ENCODE data around the gene MYO18A. TPM values are rescaled to one million over a fixed set of nuclear protein-coding genes. Genes with fewer than 3 reads are reported as not detected.
"Not testable (repeated sequence)": the region's sequence is repeated elsewhere in the genome, so short reads cannot be mapped to it uniquely, and the experiment has no call there.

The MYO18A gene
- total RNA-seq, 2 experiments from 2014 or later: 27.5 to 29.6 TPM

DNA sequence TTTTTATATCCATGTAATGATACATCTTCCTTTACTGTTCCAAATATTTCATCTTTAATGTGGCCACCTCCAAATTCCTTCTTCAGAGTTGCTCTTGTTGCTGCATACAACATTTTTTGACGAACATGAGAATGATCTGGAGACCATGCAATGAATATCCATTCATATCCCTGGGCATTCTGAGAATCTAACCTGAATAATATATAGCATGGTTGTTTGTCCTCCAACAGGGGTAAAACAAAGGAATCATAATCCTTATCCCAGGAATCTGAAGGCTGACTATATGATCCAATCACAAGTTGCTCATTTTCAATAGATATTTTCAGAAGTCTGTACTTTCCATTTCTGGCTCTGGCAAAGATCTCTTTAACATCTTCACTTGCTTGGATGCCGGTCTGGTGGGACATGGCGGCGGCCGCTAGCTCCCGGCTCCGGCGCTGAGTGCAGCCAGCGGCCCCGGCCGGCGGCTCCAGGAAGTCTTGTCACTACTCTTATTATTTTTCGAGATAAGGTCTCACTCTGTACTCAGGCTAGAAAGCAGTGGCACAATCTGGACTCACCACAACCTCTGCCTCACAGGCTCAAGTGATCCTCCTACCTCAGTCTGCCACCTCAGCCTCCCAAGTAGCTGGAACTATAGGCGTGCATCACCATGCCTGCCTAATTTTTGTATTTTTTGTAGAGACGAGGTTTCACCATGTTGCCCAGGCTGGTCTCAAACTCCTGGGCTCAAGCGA, 24.0 kb upstream of the MYO18A start:
- CTCF ChIA-PET, POLR2A ChIA-PET: not testable (repeated sequence)

DNA sequence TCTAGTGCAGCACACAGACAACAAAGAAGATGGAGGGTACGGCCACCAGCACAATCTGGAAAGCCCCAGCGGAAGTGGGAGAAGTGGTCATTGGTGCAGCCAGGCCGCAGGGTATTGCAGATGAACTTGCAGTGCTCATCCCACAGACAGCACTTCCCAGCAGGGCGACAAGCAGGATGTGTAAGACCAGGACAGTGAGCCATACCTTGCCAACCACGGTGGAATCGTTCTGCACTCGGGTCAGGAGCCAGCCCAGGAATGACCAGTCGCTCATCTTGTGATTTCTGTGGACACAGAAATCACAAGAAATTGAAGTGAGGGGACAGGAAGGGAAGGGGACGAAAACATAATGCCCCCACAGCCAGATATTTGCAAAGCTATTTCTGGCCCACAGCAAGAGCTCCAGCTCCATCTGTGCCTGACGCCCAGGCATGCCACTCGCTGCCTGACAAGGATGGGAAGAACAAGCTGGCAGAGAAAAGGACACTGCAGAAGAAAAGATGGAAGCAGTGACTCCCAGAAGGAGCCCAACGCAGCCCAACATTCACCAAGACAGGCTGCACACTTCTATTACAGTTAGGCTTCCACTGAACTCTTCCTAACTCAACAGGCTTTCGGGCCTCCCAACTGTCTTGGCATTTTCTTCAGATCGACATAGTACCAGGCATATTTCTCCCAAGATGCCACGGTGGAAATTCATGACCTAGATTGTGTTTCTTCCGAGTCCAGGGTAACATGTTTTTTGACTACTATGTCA, 17.5 kb upstream of the MYO18A start:
- POLR2A ChIA-PET: no interaction called here

DNA sequence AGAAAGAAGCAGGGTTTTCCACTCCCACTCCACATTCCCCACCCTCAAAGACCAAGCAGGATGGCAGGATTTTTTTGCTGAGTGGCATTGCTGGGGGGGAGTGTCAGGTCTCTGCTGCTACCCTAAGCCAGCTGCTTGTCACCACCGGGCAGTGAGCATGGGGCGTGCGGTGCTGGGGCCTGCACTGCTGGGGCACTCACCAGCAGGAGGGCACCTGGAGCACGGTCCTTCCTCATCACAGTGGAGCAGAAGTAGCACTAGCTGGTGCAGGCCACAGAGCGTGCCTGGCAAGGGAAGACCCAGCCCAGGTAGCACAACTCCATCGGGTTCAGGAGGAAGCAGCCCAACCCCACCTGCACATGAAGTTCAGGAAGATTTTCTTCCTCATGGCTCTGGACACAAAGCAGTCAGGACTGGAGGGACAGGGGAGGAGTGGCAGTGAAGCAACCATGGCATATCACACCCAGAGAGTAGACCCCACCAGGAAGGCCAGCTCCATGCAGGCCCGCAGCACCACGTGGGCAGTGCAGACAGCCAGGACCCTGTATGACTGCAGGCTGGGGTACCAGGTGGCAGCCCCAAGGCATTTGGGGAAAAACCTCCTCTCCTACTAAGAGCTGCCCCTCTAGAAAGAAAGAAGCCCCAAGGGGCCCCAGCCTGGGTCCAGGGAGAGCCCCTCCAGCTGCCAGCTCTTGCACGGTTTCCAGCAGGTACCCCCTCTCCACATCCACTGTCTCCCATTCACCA, 16.7 kb upstream of the MYO18A start:
- CTCF ChIA-PET: no interaction called here

More for the DNA sequence above, 17.5 kb upstream of the MYO18A start:
- CTCF ChIA-PET: interaction anchor here (0.5 to 1.3 kb wide), 2 partner anchors 22 to 27 kb away, joined by 3 to 5 read pairs; no protein-coding TSS in a partner anchor

DNA sequence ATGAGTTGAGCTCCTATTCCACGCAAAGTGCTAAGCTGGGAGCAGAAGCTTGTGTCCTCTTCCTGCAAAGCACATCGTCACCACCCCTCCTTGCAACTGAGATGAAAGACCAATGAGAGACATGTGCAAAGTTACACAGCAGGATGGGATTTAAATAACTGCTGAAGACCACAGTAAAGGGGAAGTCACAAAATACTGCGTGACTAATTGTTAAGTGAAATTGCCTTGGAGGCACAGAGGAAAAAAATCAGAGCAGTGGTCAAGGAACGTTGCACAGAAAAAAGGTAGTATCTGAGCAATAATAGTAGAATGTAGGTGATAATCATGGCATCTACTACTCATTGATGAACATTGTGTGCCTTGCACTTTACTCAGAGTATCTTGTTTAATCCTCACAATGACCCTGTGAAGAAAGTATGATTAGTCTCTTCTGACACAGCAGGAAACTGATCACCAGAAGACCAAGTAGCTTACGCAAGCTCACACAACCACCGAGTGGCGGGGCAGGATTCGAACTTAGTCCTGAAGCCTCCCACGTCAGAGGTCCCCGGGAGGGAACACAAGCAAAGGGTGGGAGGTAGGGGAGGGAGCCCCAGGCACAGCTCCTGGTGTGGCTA, 15.4 kb upstream of the MYO18A start:
- POLR2A ChIA-PET: no interaction called here
- CTCF ChIA-PET: interaction anchor here (0.7 to 1.8 kb wide), 3 partner anchors 15 to 79 kb away, joined by 3 to 5 read pairs (median 4); partner anchors contain the start of gene MYO18A

More for the DNA sequence above, 16.7 kb upstream of the MYO18A start:
- POLR2A ChIA-PET: no interaction called here

DNA sequence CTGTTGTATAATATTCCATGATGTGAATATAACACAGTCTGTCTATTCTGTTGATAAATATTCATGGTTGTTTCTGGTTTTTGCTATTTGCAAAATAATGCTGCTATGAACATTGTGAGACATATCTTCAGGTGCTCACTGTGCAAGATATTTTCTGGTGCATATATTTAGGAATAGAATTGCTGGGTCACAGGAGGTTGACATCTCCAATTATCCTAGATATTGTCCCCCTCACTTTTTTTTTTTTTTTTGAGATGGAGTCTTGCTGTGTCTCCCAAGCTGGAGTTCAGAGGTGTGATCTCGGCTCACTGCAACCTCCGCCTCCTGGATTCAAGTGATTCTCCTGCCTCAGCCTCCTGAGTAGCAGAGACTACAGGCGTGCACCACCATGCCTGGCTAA, 14.5 kb upstream of the MYO18A start:
- POLR2A ChIA-PET: no interaction called here
- CTCF ChIA-PET: interaction anchor here (0.7 to 1.8 kb wide), 3 partner anchors 14 to 78 kb away, joined by 3 to 5 read pairs (median 4); partner anchors contain the start of gene MYO18A

DNA sequence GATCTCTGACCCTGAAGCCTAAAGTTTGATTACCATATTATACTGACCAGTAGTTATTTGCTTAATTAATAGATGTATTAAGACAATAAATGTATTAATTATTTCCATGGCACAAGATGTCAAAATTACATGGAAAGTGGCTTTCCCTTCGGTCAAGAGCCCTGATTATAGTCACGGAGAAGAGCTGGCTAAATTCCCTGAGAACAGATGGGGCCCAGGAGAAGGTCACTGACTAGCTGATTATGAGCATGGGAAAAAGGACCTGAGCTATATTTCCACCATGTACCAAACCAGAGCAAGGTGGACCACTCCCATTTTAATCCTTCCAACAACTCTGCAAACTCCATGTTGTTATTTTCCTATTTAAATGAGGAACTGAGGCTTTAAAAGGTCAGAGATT, 12.9 kb upstream of the MYO18A start:
- POLR2A ChIA-PET: no interaction called here
- CTCF ChIA-PET: interaction anchor here (1.0 to 1.1 kb wide), 2 partner anchors 12 to 26 kb away, joined by 4 read pairs; no protein-coding TSS in a partner anchor

DNA sequence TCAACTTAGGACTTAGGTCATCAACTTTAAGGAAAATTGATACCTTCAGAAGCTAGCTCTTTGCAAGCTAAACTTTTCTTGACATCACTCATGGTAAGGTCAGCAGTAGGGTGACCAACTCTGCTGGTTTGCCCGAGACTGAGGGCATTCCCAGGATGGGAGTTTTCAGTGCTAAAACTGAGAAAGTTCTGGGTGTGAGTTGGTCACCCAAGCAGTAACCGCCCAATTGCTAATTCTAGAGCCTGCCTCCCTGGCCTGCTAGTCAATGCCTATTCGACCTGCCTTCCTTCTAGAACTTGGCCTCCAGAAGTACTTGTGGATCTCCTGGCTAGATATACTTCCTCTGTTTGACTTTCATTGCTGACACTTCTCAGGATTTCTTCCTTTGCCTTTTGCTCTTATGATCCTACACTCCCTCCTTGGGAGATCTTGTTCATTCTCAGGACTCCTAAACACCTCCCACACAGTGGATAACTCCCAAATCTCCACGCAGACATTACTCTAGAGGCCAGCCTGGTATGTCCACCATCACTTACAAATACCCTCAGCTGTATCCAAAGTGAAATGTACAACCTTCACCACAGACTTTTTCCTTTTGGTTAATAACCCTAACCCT, 10.5 kb upstream of the MYO18A start:
- ChIA-PET POLR2A (no interaction called here), CTCF (interaction anchor here (0.6 to 1.2 kb wide), 4 partner anchors 10 to 145 kb away, joined by 3 to 6 read pairs (median 3); no protein-coding TSS in a partner anchor)

DNA sequence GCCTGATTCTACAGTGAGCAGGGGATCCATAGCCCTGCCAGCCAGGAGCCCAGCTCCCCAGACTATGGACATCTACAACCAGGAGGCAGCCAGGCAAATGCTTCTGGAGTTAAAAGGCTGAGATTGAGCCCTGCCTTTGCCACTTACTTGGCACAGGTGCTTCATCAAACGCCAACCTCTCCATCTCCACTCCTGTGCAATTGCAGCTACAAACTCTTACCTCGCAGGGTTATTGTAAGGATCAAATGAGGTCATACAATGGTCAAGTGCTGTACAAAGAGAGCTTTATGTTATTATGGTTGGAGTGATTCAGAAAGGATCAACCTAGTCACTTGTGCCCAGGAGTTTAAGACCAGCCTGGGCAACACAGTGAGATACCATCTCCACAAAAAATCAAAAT, 9.8 kb upstream of the MYO18A start:
- POLR2A ChIA-PET: no interaction called here
- CTCF ChIA-PET: interaction anchor here (0.9 to 1.2 kb wide), 2 partner anchors 9 to 41 kb away, joined by 3 read pairs; no protein-coding TSS in a partner anchor

DNA sequence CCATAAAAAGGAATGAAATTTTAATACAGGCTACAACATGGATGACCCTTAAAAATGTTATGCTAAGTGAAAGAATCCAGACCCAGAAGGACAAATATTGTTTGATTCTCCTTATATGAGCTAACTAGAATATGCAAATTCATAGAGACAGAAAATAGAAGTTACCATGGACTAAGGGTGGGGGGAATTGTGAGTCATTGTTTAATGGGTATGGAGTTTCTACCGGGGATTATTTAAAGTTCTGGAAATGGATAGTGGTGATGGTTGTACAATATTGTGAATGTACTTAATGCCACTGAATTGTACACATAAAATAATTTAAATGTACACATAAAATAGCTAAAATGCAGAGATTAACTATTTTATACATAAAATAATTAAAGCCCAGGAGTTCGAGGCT, 9.2 kb upstream of the MYO18A start:
- ChIA-PET CTCF (no interaction called here), POLR2A (no interaction called here)

DNA sequence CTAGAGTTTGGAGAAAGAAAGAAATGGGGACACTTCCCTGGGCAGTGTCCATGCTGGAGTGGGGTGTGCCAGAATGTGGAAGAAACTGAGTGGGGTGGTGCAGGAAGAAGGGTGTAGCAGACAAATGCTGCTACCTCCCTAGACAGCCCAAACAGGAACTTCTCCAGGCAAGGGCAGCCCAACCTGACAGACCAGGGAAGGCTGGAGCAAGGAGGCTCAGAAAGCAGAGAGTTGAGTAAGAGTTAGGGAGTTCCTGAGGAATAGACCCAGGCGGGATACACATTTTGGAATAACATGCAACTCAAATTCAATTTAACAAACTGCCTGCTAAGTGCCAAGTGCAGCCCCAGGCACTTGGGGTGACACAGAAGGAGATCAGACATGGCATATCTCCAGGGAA, 1.0 kb upstream of the MYO18A start:
- CTCF ChIA-PET: interaction anchor here (0.7 to 11.4 kb wide), 13 partner anchors 9 to 70 kb away, joined by 3 to 144 read pairs (median 4); no protein-coding TSS in a partner anchor
- POLR2A ChIA-PET: interaction anchor here (0.6 to 1.5 kb wide), 2 partner anchors 30 to 57 kb away, joined by 3 to 5 read pairs; no protein-coding TSS in a partner anchor

DNA sequence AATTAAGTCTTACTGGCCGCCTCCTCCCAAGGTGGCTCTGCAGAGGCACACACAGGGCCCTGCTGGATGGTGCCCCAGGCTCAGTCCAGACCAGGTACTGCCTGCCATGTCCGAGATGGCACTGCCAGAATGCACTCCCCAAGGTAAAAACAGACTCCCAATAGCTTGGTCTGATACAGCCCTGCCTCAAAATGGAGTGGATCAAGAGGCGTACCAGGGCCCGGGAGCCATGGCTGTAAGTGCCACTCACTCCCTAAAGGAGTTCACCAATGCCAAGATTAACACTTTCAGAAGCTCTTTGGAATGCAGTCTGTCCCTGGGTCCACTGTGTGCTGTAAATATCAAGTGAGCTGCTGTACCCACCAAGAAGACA, 576 bp upstream of the MYO18A start:
- ChIA-PET POLR2A (interaction anchor here (1.3 to 1.5 kb wide), 3 partner anchors 32 to 56 kb away, joined by 3 to 11 read pairs (median 5); no protein-coding TSS in a partner anchor), CTCF (interaction anchor here (0.9 to 11.4 kb wide), 17 partner anchors 10 to 68 kb away, joined by 3 to 144 read pairs (median 4); no protein-coding TSS in a partner anchor)

DNA sequence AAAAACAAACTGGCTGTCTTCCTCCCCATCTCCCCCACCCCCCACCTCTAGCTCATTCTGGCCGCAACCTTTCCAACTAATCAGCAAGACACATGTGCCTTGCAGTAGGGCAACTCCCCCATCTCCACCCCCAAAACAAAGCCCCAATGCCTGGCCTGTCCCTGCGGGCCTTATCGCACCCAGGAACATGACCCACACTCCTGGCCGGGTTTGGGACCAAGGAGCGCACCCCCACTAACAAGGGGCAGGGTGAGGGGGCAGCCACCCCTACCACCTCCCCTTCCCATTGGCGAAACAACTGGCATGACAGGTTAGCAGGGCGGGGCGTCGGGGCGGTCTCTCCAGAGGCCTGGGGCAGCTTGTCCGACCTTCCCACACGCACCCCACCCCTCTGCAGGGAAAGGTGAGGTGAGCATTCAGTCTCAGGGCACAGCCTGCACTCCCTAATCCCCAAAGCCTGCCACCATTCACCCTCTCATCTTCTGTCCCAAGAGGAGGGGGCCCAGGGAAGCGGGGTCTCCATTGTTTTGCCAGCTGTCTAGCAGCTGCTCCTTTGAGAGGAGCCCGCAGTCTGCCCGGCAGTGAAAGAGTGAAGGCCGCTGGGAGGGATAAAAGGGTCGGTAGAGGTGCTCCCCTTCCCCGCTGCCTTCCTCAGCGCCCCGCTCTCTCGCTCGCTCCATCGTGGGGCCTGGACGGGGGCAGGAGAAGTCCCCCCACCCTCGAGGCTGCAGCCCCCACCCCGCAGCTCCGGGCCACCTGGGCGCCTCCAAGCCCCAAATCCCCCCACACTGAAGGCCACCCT, 765 bp downstream of the MYO18A start:
- POLR2A ChIA-PET: interaction anchor here (0.5 to 1.5 kb wide), 9 partner anchors 7 to 1753 kb away, joined by 3 to 11 read pairs (median 3); no protein-coding TSS in a partner anchor

DNA sequence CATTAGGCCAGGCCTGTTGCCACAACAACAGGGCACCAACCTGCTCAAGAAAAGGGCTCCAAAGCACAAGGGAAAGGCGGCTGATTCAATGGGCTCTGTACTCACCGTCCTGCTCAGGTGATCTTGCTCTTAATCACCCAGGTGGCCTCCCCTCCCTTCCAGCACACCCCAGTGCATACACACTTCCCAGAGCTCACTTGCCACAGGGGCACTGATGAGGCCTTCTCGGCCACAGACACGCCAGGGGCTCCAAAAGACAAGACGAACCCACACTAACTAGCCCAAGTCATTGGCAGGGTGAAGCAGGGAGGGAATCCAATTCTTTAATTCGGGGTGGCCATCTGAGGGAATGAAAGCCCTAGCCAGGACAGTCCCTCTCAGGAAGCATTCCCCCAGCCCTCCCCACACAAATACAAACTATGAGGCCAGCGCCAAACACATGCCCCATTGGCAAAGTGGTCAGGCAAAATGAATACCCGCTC, 1.4 kb downstream of the MYO18A start:
- ChIA-PET CTCF (interaction anchor here (0.7 to 11.4 kb wide), 5 partner anchors 24 to 521 kb away, joined by 3 to 144 read pairs (median 4); no protein-coding TSS in a partner anchor), POLR2A (no interaction called here)

More for the DNA sequence above, 765 bp downstream of the MYO18A start:
- CTCF ChIA-PET: interaction anchor here (0.7 to 11.4 kb wide), 21 partner anchors 7 to 520 kb away, joined by 3 to 144 read pairs (median 3); no protein-coding TSS in a partner anchor

DNA sequence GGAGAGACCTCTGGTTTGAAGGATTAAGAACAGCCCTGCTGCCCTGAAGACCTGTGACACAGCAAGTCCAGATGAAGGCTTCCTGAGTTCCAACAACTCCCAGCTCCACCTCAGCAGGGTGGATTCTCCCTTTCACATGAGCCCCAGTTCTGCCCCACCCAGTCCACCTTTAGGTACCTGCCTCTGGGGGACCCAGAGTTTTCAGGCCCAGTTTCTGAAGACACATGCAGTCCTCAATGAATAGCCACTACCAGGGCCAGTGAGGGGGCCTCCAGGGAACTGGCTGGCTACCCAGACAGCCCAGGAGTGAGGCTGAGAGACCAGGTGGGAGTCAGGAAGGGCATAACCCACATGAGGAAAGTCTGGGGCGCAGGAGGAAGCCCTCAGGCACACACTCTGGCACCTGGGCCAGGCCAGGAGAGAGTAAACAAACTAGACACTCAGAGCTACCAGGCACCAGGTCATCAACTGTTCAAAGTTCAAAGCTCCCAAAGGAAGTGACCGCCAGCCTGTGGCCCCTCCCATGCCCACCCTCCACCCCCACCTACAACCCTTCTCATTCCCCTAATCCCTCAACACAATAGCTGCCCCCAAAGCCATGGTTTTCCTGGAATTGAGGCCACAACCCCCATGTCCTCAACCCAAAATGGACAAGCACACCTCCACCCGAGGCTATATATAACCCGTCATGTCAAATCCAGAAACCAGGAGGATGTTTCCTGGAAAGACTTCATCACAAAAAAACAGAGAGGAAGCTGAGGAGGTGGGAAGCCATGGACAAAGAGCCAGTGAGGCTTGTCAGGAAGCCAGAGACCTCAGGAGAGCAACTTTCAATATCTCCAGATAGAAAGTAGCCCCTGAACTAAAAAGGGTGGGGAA, 2.1 kb downstream of the MYO18A start:
- POLR2A ChIA-PET: interaction anchor here (1.5 to 2.2 kb wide), 2 partner anchors 33 to 38 kb away, joined by 6 to 8 read pairs; no protein-coding TSS in a partner anchor
- CTCF ChIA-PET: interaction anchor here (1.0 to 11.4 kb wide), 2 partner anchors 30 to 61 kb away, joined by 3 to 144 read pairs; no protein-coding TSS in a partner anchor

DNA sequence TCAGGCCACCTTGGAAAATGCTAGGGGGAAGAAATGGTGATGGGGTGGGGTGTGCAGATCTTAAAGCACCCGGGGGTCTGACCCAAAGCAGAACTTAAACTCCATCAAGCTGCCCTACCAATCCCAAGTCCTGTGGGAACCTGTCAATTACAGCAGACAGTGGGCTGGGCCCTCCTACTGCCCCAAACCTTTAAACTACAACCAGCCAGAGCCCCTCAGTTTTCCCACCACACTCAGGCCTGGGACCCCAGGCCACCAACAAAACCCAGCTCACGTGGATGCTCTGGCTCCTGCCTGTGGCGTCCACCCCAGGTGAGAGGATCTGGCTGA, 2.7 kb downstream of the MYO18A start:
- ChIA-PET POLR2A (interaction anchor here (1.4 to 2.2 kb wide), 3 partner anchors 29 to 38 kb away, joined by 6 to 8 read pairs (median 8); no protein-coding TSS in a partner anchor), CTCF (interaction anchor here (1.3 to 11.4 kb wide), 3 partner anchors 30 to 53 kb away, joined by 4 to 144 read pairs (median 8); no protein-coding TSS in a partner anchor)

Measured in activated CD8-positive, alpha-beta memory T cell treated with anti-CD3 and anti-CD28 coated beads for 36 hours (primary cell).